ENCODE results near the gene ZFP91.

Gene ZFP91

GRCh38 chr11:58622344-58622743 lies 43.5 kb downstream of the ZFP91 start, which contains the start of gene CNTF:
Gene CNTF (plus strand): TSS chr11:58622665. CDS start chr11:58622753, 88 bp downstream.
- no peak within 1 kb of the TSS for H3K9ac ChIP-seq (ENCODE audit: insufficient read length, low read depth)
- H3K4me1 ChIP-seq (ENCODE audit: insufficient read depth, insufficient read length) = no peaks in the 10 kb centered on the region
- H3K9me3 ChIP-seq (ENCODE audit: insufficient read depth, low read length) = no peaks in the 10 kb centered on the region
- H3K4me3 ChIP-seq (ENCODE audit: insufficient read length, low read depth) = no peak within 1 kb of the TSS
- no peak for TF ChIP-seq ZNF274 (IDR thresholded peaks at IDR 0.05; ENCODE audit: low read depth, low read length)
- TF ChIP-seq SUZ12 (IDR thresholded peaks at IDR 0.05; ENCODE audit: extremely low read depth, insufficient read depth, insufficient read length) = no peak
- TF ChIP-seq YY1 (IDR thresholded peaks at IDR 0.05; ENCODE audit: insufficient read depth, insufficient read length) = no peak
- no peak for DNase-seq (ENCODE audit: low read depth, low spot score)
- no peaks in the 10 kb centered on the region for H3K27me3 ChIP-seq (ENCODE audit: insufficient read depth, insufficient read length)
- H3K36me3 ChIP-seq (ENCODE audit: insufficient read depth, insufficient read length, low read length) = peaks cover 75% of the 10 kb centered on the region

- H3K4me3 ChIP-seq (ENCODE audit: insufficient read length, low read depth) = no peak overlapping the region
- no peak overlapping the region for H3K9ac ChIP-seq (ENCODE audit: insufficient read length, low read depth)
- H3K36me3 ChIP-seq (ENCODE audit: insufficient read depth, insufficient read length, low read length) = peaks cover 48% of the 10 kb centered on the region
- no peaks in the 10 kb centered on the region for H3K4me1 ChIP-seq (ENCODE audit: insufficient read depth, insufficient read length)
- H3K27me3 ChIP-seq (ENCODE audit: insufficient read depth, insufficient read length) = no peaks in the 10 kb centered on the region
- no peak for DNase-seq (ENCODE audit: low read depth, low spot score)
- TF ChIP-seq YY1 (IDR thresholded peaks at IDR 0.05; ENCODE audit: insufficient read depth, insufficient read length) (no peak), SUZ12 (IDR thresholded peaks at IDR 0.05; ENCODE audit: extremely low read depth, insufficient read depth, insufficient read length) (no peak), ZNF274 (IDR thresholded peaks at IDR 0.05; ENCODE audit: low read depth, low read length) (no peak)
- H3K9me3 ChIP-seq (ENCODE audit: insufficient read depth, low read length) = no peaks in the 10 kb centered on the region
Observed at GRCh38 chr11:58625086-58625485, 46.2 kb downstream of the ZFP91 start.

GRCh38 chr11:58625826-58626460 lies 47.1 kb downstream of the ZFP91 start:
- H3K4me3 ChIP-seq (ENCODE audit: insufficient read length, low read depth) = no peak overlapping the region
- TF ChIP-seq SUZ12 (IDR thresholded peaks at IDR 0.05; ENCODE audit: extremely low read depth, insufficient read depth, insufficient read length) (no peak), YY1 (IDR thresholded peaks at IDR 0.05; ENCODE audit: insufficient read depth, insufficient read length) (no peak), ZNF274 (IDR thresholded peaks at IDR 0.05; ENCODE audit: low read depth, low read length) (no peak)
- H3K36me3 ChIP-seq (ENCODE audit: insufficient read depth, insufficient read length, low read length) = peaks cover 40% of the 10 kb centered on the region
- H3K27me3 ChIP-seq (ENCODE audit: insufficient read depth, insufficient read length) = no peaks in the 10 kb centered on the region
- DNase-seq (ENCODE audit: low read depth, low spot score) = no peak
- H3K4me1 ChIP-seq (ENCODE audit: insufficient read depth, insufficient read length) = no peaks in the 10 kb centered on the region
- H3K9ac ChIP-seq (ENCODE audit: insufficient read length, low read depth) = no peak overlapping the region
- no peaks in the 10 kb centered on the region for H3K9me3 ChIP-seq (ENCODE audit: insufficient read depth, low read length)

GRCh38 chr11:58626934-58627483 lies 48.1 kb downstream of the ZFP91 start:
- no peaks in the 10 kb centered on the region for H3K9me3 ChIP-seq (ENCODE audit: insufficient read depth, low read length)
- no peaks in the 10 kb centered on the region for H3K27me3 ChIP-seq (ENCODE audit: insufficient read depth, insufficient read length)
- H3K9ac ChIP-seq (ENCODE audit: insufficient read length, low read depth) = no peak overlapping the region
- no peak for TF ChIP-seq ZNF274 (IDR thresholded peaks at IDR 0.05; ENCODE audit: low read depth, low read length)
- TF ChIP-seq YY1 (IDR thresholded peaks at IDR 0.05; ENCODE audit: insufficient read depth, insufficient read length) = no peak
- TF ChIP-seq SUZ12 (IDR thresholded peaks at IDR 0.05; ENCODE audit: extremely low read depth, insufficient read depth, insufficient read length) = no peak
- no peak for DNase-seq (ENCODE audit: low read depth, low spot score)
- H3K4me1 ChIP-seq (ENCODE audit: insufficient read depth, insufficient read length) = no peaks in the 10 kb centered on the region
- H3K4me3 ChIP-seq (ENCODE audit: insufficient read length, low read depth) = no peak overlapping the region
- peaks cover 36% of the 10 kb centered on the region for H3K36me3 ChIP-seq (ENCODE audit: insufficient read depth, insufficient read length, low read length)

- no peak overlapping the region for H3K4me3 ChIP-seq (ENCODE audit: insufficient read length, low read depth)
- H3K36me3 ChIP-seq (ENCODE audit: insufficient read depth, insufficient read length, low read length) = peaks cover 22% of the 10 kb centered on the region
- H3K9ac ChIP-seq (ENCODE audit: insufficient read length, low read depth) = no peak overlapping the region
- TF ChIP-seq SUZ12 (IDR thresholded peaks at IDR 0.05; ENCODE audit: extremely low read depth, insufficient read depth, insufficient read length) (no peak), ZNF274 (IDR thresholded peaks at IDR 0.05; ENCODE audit: low read depth, low read length) (no peak), YY1 (IDR thresholded peaks at IDR 0.05; ENCODE audit: insufficient read depth, insufficient read length) (no peak)
- H3K9me3 ChIP-seq (ENCODE audit: insufficient read depth, low read length) = no peaks in the 10 kb centered on the region
- no peak for DNase-seq (ENCODE audit: low read depth, low spot score)
- H3K4me1 ChIP-seq (ENCODE audit: insufficient read depth, insufficient read length) = no peaks in the 10 kb centered on the region
- no peaks in the 10 kb centered on the region for H3K27me3 ChIP-seq (ENCODE audit: insufficient read depth, insufficient read length)
Observed at GRCh38 chr11:58628446-58628845, 49.6 kb downstream of the ZFP91 start.

GRCh38 chr11:58629857-58630256 lies 51.0 kb downstream of the ZFP91 start:
- no peaks in the 10 kb centered on the region for H3K4me1 ChIP-seq (ENCODE audit: insufficient read depth, insufficient read length)
- no peak for DNase-seq (ENCODE audit: low read depth, low spot score)
- H3K36me3 ChIP-seq (ENCODE audit: insufficient read depth, insufficient read length, low read length) = peaks cover 10% of the 10 kb centered on the region

GRCh38 chr11:58631378-58631777 lies 52.5 kb downstream of the ZFP91 start:
- Histone ChIP-seq H3K9ac (ENCODE audit: insufficient read length, low read depth) (no peak overlapping the region), H3K36me3 (ENCODE audit: insufficient read depth, insufficient read length, low read length) (peaks cover 4% of the 10 kb centered on the region), H3K9me3 (ENCODE audit: insufficient read depth, low read length) (no peaks in the 10 kb centered on the region), H3K4me3 (ENCODE audit: insufficient read length, low read depth) (no peak overlapping the region), H3K27me3 (ENCODE audit: insufficient read depth, insufficient read length) (no peaks in the 10 kb centered on the region), H3K4me1 (ENCODE audit: insufficient read depth, insufficient read length) (no peaks in the 10 kb centered on the region)
- TF ChIP-seq YY1 (IDR thresholded peaks at IDR 0.05; ENCODE audit: insufficient read depth, insufficient read length) = no peak
- no peak for TF ChIP-seq SUZ12 (IDR thresholded peaks at IDR 0.05; ENCODE audit: extremely low read depth, insufficient read depth, insufficient read length)
- no peak for TF ChIP-seq ZNF274 (IDR thresholded peaks at IDR 0.05; ENCODE audit: low read depth, low read length)
- no peak for DNase-seq (ENCODE audit: low read depth, low spot score)

More at GRCh38 chr11:58629857-58630256, 51.0 kb downstream of the ZFP91 start:
- no peaks in the 10 kb centered on the region for H3K27me3 ChIP-seq (ENCODE audit: insufficient read depth, insufficient read length)
- no peaks in the 10 kb centered on the region for H3K9me3 ChIP-seq (ENCODE audit: insufficient read depth, low read length)
- no peak overlapping the region for H3K4me3 ChIP-seq (ENCODE audit: insufficient read length, low read depth)
- TF ChIP-seq ZNF274 (IDR thresholded peaks at IDR 0.05; ENCODE audit: low read depth, low read length) = no peak
- no peak for TF ChIP-seq SUZ12 (IDR thresholded peaks at IDR 0.05; ENCODE audit: extremely low read depth, insufficient read depth, insufficient read length)
- TF ChIP-seq YY1 (IDR thresholded peaks at IDR 0.05; ENCODE audit: insufficient read depth, insufficient read length) = no peak
- no peak overlapping the region for H3K9ac ChIP-seq (ENCODE audit: insufficient read length, low read depth)

All from NT2/D1 (cell line).